ENCODE measurements around the gene SSX2IP.

The SSX2IP gene

DNA sequence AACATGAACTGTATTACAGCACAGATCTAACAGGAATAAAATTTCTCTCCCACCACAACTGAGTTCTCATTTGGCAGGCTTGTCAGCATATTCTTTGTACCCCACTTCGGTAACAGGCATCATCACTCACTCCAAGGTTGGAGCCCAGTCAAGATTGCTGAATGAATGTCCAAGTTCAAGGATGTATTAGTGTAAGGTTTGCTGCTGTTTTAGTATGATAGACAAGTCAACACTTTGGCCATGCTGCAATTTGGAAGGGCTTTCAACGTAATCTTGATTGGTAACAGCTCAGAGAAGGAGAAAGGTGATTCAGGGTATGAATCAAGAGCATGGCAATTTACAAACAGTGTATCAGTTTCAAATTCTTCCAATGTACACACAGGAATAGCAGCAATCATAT, 6.8 kb downstream of the SSX2IP start:
- DNase-seq (ENCODE audit: low read depth in 1 of 2, low spot score in 1 of 2) = no peak
- in situ Hi-C loops (cut with HindIII; ENCODE audit: low pct_unique_long_range_greater_than_20kb, low sequenced_read_pairs) = no loop called here
- no peak for TF ChIP-seq JUND (IDR thresholded peaks at IDR 0.05; ENCODE audit: low read depth)

DNA sequence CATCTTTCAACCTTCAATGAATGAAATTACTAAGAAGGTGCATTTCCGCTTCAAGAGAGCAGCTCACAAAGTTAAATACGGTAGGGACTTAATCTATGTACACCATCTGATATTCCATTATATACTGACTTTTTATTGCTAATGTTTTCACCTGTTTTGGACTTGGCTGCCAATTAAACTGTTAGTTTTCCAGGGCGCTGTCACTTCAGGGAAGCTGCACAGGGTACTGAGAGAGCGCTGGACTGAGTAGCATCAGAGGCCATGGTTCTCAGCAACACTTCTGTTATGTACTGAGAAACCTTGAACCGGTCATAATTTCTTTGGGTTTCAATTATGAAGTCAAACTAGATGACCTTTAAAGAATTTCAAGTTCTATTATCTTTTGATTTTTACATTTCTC, 8.2 kb downstream of the SSX2IP start:
- DNase-seq (ENCODE audit: low read depth in 1 of 2, low spot score in 1 of 2) = no peak
- in situ Hi-C loops (cut with HindIII; ENCODE audit: low pct_unique_long_range_greater_than_20kb, low sequenced_read_pairs) = no loop called here
- TF ChIP-seq JUND (IDR thresholded peaks at IDR 0.05; ENCODE audit: low read depth) = no peak

DNA sequence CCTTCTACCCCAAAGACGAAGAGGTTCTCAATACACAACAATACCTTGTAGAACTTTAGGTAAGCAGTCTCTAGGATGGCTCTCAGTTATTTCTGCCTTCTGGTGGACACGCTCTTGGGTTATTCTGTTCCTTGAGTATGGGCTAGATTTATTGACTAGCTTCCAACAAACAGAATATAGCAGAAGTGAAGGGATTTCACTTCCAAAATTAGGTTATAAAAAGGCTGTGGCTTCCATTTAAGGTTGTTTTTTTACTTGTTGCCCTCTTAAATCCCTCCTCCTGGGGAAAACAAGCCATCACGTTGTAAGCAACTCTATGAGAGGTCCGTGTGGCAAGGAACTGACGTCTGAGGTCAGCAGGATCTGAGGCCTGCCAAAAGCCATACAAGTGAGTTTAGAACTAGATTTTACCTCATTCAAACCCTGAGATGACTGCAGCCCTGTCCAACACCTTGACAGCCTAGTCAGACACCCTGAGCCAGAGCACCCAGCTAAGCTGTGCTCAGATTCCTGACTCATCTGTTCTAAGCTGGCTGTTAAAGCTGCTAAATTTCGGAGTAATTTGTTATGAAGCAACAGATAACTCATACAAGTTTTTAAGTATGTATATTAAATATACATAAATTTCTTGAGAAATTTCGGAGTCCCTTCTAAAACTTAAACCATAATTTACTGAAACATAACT, 12.7 kb downstream of the SSX2IP start:
- DNase-seq (ENCODE audit: low read depth in 1 of 2, low spot score in 1 of 2) = no peak
- no peak for TF ChIP-seq JUND (IDR thresholded peaks at IDR 0.05; ENCODE audit: low read depth)
- in situ Hi-C loops (cut with HindIII; ENCODE audit: low pct_unique_long_range_greater_than_20kb, low sequenced_read_pairs) = no loop called here

DNA sequence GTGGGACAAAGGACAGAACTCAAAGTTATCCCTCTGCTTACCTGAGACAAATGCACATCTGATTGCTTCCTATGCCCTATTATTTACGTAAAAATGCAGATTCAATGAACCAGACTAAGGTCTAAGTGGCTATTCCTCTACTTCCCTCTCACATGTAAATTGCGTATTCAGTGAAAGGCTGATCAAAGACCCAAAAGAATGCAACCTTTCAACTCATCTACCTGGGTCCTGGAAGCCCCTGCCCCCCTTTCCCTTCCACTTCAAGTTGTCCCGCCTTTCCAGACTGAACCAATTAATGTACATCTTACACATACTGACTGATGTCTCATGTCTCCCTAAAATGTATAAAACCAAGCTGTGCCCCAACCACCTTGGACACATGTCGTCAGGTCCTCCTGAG, 14.6 kb downstream of the SSX2IP start:
- no peak for DNase-seq (ENCODE audit: low read depth in 1 of 2, low spot score in 1 of 2)
- in situ Hi-C loops (cut with HindIII; ENCODE audit: low pct_unique_long_range_greater_than_20kb, low sequenced_read_pairs) = no loop called here
- no peak for TF ChIP-seq JUND (IDR thresholded peaks at IDR 0.05; ENCODE audit: low read depth)

DNA sequence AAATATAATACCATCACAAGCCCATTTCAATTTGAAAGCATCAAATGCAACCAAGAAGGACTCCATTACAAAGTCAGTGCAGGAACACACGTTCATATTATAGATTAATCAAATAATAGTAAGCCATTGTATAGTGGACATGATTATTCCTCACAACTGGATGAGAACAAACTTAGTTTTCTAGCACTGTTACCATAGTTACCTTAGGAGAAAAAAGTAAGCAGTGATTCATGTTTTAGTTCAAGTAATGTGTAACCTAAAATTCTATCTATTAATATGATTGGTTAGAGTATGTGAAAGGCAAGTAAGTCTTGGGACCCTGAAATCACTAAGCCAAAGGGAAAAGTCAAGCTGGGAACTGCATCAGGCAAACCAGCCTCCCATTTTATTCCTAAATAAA, 15.2 kb downstream of the SSX2IP start:
- in situ Hi-C loops (cut with HindIII; ENCODE audit: low pct_unique_long_range_greater_than_20kb, low sequenced_read_pairs) = no loop called here
- DNase-seq (ENCODE audit: low read depth in 1 of 2, low spot score in 1 of 2) = no peak
- no peak for TF ChIP-seq JUND (IDR thresholded peaks at IDR 0.05; ENCODE audit: low read depth)

DNA sequence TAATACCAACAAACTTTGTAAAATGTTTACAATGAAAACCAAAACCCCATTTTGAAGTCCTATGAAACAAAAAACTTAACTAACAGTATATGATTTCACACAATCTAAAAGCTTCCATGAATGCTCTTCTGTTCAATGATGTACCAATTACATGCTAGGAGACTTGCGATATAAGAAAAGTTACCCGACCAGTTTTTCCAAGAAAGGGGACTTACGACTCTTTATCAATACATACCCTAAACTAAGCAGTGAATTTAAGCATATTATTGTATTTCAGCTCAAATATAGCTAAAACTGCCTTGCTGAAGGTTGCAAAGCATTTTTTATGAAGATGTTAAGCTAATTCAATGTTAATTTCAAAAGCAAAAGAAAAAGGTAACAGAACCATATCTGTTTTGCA, 15.6 kb downstream of the SSX2IP start:
- no peak for DNase-seq (ENCODE audit: low read depth in 1 of 2, low spot score in 1 of 2)
- in situ Hi-C loops (cut with HindIII; ENCODE audit: low pct_unique_long_range_greater_than_20kb, low sequenced_read_pairs) = no loop called here
- TF ChIP-seq JUND (IDR thresholded peaks at IDR 0.05; ENCODE audit: low read depth) = no peak

DNA sequence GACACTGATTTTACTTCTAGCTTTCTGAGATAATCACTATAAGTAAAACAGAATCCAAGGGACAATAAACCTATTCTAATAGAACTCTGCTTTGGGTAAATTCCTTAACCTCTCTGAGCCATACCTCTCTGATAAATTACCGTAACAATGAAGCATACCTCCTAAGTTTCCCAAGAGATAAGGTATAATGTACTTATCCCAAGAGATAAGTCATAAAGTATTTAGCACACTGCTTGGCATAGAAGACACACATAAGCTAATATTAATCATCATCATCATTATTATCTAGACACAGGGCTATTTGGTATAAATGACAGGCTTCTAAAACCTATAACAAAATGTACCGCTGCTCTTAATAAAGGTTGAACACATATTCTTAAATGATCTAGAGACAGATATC, 16.2 kb downstream of the SSX2IP start:
- TF ChIP-seq JUND (IDR thresholded peaks at IDR 0.05; ENCODE audit: low read depth) = no peak
- in situ Hi-C loops (cut with HindIII; ENCODE audit: low pct_unique_long_range_greater_than_20kb, low sequenced_read_pairs) = no loop called here
- DNase-seq (ENCODE audit: low read depth in 1 of 2, low spot score in 1 of 2) = no peak

DNA sequence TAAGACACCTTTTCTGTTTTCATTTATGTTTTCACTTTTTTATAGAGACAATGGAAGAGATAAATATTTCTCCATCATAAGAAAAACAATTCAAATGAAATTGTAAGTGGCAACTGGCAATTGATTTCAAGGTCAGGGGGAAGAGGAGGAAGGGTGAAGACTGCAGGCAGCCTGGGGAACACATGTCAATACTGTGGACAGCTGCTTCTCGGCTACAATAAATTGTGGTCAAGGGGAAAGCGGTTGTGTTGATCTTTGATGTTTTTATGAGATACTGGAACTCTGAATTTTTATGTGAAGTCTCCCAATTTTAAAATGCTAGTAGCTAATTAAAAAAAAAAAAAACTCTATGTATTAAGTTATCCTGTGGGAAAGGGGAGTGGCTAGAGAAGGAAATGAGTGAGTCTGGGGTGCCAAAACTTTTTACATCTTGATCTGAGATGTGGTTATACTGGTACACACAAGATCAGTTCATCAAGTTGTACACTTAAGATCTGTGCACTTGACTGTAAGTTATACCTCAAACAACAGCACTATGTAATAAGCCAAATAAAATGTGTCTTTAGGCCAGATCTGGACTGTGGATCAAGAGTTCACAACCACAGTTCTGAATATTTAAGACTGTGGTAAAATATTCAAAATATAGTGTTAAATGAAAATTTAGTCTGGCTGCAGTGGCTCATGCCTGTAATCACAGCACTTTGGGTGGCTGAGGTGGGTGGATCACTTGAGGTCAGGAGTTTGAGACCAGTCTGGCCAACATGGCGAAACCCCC, 18.0 kb downstream of the SSX2IP start:
- in situ Hi-C loops (cut with HindIII; ENCODE audit: low pct_unique_long_range_greater_than_20kb, low sequenced_read_pairs) = no loop called here
- DNase-seq (ENCODE audit: low read depth in 1 of 2, low spot score in 1 of 2) = no peak
- TF ChIP-seq JUND (IDR thresholded peaks at IDR 0.05; ENCODE audit: low read depth) = no peak

DNA sequence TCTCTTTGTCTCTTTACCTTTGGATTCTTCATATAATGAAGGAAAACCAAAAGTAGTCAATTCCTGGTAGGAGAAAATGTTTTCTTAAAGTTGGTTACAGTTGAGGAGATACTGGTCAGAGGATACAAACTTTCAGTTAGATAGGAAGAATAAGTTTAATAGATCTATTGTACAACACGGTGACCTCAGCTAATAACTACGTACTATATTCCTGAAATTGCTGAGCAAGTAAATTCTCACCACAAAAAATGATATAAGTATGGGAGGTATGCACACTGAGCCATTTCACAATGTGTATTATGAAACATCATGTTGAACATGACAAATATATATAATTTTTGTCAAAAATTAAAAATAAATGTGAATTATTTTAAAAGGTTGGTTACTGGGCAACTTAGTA, 20.4 kb downstream of the SSX2IP start:
- no peak for TF ChIP-seq JUND (IDR thresholded peaks at IDR 0.05; ENCODE audit: low read depth)
- no peak for DNase-seq (ENCODE audit: low read depth in 1 of 2, low spot score in 1 of 2)
- in situ Hi-C loops (cut with HindIII; ENCODE audit: low pct_unique_long_range_greater_than_20kb, low sequenced_read_pairs) = no loop called here

DNA sequence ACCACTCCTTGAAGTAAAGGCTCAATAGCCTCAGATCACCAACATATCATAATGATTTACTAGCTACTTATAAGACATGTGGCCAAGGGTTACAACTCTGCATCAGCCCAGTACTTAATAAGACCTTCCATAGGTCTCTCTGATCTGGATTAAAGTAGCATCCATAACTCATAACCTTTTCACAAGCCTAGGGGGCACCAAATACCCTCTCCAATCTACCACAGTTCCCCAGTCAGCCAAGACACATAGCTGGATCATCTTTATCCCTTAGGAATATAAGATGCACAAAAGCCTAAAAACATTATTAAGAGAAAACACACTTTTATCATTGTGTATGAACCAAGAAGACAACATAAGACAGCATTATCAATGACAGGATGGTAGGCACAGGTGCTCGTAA, 22.1 kb downstream of the SSX2IP start:
- in situ Hi-C loops (cut with HindIII; ENCODE audit: low pct_unique_long_range_greater_than_20kb, low sequenced_read_pairs) = no loop called here
- TF ChIP-seq JUND (IDR thresholded peaks at IDR 0.05; ENCODE audit: low read depth) = no peak
- peak in 1 of 2 experiments; percentile 21 for DNase-seq (ENCODE audit: low read depth in 1 of 2, low spot score in 1 of 2)

DNA sequence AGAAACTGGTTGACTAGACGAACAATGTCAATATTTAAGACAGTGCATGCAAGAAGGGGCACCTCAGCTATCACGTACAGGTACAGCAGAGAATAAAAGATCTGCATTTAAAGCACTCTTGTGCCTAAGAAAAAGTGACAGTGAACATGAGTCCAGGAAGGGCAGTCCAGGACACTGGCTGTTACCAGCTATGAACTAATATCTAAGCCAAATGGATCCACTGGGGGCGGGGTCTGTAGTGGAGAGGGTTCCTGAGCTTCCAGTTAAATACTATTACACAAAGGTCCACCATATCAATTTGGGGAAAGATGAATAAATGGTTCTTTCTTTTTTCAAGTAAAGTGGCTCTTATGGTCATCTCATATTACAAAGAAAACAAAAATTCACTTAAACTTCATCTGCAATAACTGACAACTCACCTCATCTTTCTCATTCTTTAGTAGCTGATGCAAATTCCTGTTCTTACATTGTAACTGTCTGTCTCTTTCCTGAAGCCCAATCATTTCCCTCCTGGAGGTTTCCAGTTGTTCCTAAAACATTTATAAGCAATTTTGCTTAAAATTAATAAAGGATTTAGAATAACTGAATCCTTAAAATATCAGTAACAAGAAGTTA, 24.5 kb downstream of the SSX2IP start:
- TF ChIP-seq JUND (IDR thresholded peaks at IDR 0.05; ENCODE audit: low read depth) = no peak
- DNase-seq (ENCODE audit: low read depth in 1 of 2, low spot score in 1 of 2) = no peak
- in situ Hi-C loops (cut with HindIII; ENCODE audit: low pct_unique_long_range_greater_than_20kb, low sequenced_read_pairs) = no loop called here

DNA sequence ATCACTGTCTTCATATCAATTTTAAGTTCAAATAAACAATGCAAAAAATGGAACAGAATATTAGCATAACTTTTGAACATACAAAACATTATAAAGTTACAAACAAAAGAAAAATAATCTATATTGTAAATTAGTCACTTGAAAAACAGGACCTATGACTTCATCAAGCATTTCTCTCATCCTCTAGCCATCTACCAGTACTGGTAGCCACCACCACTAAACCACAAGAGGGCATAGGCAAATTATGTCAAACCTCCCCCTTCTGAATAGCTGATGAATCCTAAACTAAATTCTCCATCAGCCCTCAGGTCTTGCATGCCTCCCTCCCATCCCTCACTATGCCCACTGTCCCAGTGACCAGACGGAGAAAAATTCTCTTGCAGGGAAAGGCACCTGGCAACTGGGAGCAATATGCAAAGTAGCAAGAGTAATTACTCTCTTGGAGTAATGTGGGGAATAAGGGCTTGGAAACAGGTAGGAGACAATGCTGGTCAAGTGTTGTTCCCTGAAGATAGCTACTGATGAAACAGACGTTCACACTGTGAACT, 37.1 kb downstream of the SSX2IP start:
- in situ Hi-C loops (cut with HindIII; ENCODE audit: low pct_unique_long_range_greater_than_20kb, low sequenced_read_pairs) = no loop called here
- peak in 1 of 2 experiments; percentile 32 for DNase-seq (ENCODE audit: low read depth in 1 of 2, low spot score in 1 of 2)
- no peak for TF ChIP-seq JUND (IDR thresholded peaks at IDR 0.05; ENCODE audit: low read depth)

DNA sequence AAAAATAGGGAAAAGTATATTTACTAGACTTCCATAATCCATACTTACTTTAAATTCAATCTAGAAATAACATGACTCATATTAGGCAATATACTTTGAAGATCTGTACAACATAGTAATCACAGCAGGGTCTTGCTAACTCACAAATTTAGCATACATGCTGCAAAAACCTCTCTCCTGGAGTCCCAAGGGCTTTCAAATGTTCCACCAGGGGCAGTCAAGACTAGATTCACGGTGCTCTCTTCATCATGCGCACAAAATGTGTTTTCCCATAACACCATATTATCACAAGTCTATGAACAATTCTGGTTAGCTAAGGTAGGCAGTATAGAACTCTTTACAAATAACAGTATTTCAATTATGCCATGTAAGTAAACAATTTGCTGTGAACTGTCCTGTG, 45.8 kb downstream of the SSX2IP start:
- in situ Hi-C loops (cut with HindIII; ENCODE audit: low pct_unique_long_range_greater_than_20kb, low sequenced_read_pairs) = no loop called here
- TF ChIP-seq JUND (IDR thresholded peaks at IDR 0.05; ENCODE audit: low read depth) = no peak
- DNase-seq (ENCODE audit: low read depth in 1 of 2, low spot score in 1 of 2) = no peak

Data from T47D (cell line).